GM23338 (cell line): ENCODE measurements around the gene TEDC2.

Experiments
- EZH2 ChIP-seq: fragments of 200-600 bp; sonication (generic); IDR thresholded peaks from one replicate; pipeline ENCODE4 v1.8.0; 2017; ENCODE audit warnings: antibody characterized with exemption, mild to moderate bottlenecking, low read depth; ENCODE audit not compliant: unreplicated experiment
- EZH2phosphoT487 ChIP-seq: fragments of 200-600 bp; sonication (generic); IDR thresholded peaks from one replicate; pipeline ENCODE4 v1.8.1; 2018; ENCODE audit warnings: antibody characterized with exemption; ENCODE audit not compliant: unreplicated experiment
- POLR2AphosphoS5 ChIP-seq: IDR thresholded peaks from 2 replicates; pipeline ENCODE4 v1.6.1; 2016; ENCODE audit warnings: antibody characterized with exemption, low read depth
- REST ChIP-seq: IDR thresholded peaks from one replicate; pipeline ENCODE4 v1.6.1; 2018; ENCODE audit warnings: antibody characterized with exemption; ENCODE audit not compliant: unreplicated experiment
- ZNF114 ChIP-seq: fragments of 250-450 bp; sonication (Bioruptor Pico); IDR thresholded peaks from 2 replicates; pipeline ENCODE4 v1.5.0; 2020; ENCODE audit warnings: mild to moderate bottlenecking, moderate library complexity
- TF ChIP-seq, protein P1 (sequence below), 2 experiments: fragments of 200-600 bp in 1 of 2; sonication (generic) in 1 of 2; conservative IDR thresholded peaks; 2 replicates each; pipeline versions ENCODE4 v1.5.1 to v1.6.1; 2016 to 2017; ENCODE audit warnings: antibody characterized with exemption in 2 of 2, low read depth in 2 of 2, mild to moderate bottlenecking in 2 of 2, moderate library complexity in 1 of 2

- TF ChIP-seq, protein P1, sequence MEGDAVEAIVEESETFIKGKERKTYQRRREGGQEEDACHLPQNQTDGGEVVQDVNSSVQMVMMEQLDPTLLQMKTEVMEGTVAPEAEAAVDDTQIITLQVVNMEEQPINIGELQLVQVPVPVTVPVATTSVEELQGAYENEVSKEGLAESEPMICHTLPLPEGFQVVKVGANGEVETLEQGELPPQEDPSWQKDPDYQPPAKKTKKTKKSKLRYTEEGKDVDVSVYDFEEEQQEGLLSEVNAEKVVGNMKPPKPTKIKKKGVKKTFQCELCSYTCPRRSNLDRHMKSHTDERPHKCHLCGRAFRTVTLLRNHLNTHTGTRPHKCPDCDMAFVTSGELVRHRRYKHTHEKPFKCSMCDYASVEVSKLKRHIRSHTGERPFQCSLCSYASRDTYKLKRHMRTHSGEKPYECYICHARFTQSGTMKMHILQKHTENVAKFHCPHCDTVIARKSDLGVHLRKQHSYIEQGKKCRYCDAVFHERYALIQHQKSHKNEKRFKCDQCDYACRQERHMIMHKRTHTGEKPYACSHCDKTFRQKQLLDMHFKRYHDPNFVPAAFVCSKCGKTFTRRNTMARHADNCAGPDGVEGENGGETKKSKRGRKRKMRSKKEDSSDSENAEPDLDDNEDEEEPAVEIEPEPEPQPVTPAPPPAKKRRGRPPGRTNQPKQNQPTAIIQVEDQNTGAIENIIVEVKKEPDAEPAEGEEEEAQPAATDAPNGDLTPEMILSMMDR (conservative IDR thresholded peaks at IDR 0.05; ENCODE audit: low read depth in 2 of 2), result no peak
- no peak for TF ChIP-seq REST
- TF ChIP-seq EZH2, result no peak
- TF ChIP-seq ZNF114, result no peak
- no peak; the same call in 1 of the 2 replicates for TF ChIP-seq POLR2AphosphoS5
- no peak for TF ChIP-seq EZH2phosphoT487
Measured at GRCh38 chr16:2457267-2457666, 2.6 kb upstream of the TEDC2 start.
